ENCODE results near the gene SLITRK3.

SLITRK3 gene

GRCh38 chr3:165191491-165191890 lies 4.7 kb downstream of the SLITRK3 start:
- DNase-seq (ENCODE audit: low read depth): no peak
- no peak overlapping the region for H3K4me3 ChIP-seq (ENCODE audit: low read depth, low read length)

GRCh38 chr3:165188452-165188851 lies 7.7 kb downstream of the SLITRK3 start:
- no peak for DNase-seq (ENCODE audit: low read depth)
- H3K4me3 ChIP-seq (ENCODE audit: low read depth, low read length): no peak overlapping the region
- TF ChIP-seq, protein P1, sequence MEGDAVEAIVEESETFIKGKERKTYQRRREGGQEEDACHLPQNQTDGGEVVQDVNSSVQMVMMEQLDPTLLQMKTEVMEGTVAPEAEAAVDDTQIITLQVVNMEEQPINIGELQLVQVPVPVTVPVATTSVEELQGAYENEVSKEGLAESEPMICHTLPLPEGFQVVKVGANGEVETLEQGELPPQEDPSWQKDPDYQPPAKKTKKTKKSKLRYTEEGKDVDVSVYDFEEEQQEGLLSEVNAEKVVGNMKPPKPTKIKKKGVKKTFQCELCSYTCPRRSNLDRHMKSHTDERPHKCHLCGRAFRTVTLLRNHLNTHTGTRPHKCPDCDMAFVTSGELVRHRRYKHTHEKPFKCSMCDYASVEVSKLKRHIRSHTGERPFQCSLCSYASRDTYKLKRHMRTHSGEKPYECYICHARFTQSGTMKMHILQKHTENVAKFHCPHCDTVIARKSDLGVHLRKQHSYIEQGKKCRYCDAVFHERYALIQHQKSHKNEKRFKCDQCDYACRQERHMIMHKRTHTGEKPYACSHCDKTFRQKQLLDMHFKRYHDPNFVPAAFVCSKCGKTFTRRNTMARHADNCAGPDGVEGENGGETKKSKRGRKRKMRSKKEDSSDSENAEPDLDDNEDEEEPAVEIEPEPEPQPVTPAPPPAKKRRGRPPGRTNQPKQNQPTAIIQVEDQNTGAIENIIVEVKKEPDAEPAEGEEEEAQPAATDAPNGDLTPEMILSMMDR (IDR thresholded peaks at IDR 0.05; ENCODE audit: insufficient read depth, low read depth, low read length, missing control alignments): no peak

More at GRCh38 chr3:165191491-165191890, 4.7 kb downstream of the SLITRK3 start:
- TF ChIP-seq, protein P1 (IDR thresholded peaks at IDR 0.05; ENCODE audit: insufficient read depth, low read depth, low read length, missing control alignments): no peak

GRCh38 chr3:165185707-165186327 lies 10.4 kb downstream of the SLITRK3 start:
- peak; percentile 65 for DNase-seq (ENCODE audit: low read depth)
- TF ChIP-seq, protein P1 (IDR thresholded peaks at IDR 0.05; ENCODE audit: insufficient read depth, low read depth, low read length, missing control alignments): peak; percentile 81
- no peak overlapping the region for H3K4me3 ChIP-seq (ENCODE audit: low read depth, low read length)

DNA sequence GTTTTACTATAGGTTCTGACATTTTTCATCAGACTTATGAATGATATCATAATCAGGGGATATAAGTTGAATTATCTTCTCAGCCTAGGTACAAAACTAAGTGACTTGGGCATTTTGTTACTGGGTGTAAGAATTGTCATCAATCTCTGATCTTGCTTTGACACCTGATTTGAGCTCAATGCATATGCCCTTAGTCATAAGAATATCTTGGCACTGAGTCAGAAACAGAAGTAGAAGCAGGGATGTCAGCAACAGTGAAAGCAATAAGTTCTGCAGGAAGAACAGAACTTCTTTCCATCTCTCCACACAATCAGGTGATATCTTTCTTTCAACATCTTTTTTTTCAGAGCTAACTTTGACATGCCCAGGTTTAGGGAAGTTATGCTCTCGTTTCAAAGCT lies 14.6 kb downstream of the SLITRK3 start:
- no peak overlapping the region for H3K4me3 ChIP-seq (ENCODE audit: low read depth, low read length)
- TF ChIP-seq, protein P1 (IDR thresholded peaks at IDR 0.05; ENCODE audit: insufficient read depth, low read depth, low read length, missing control alignments): no peak
- DNase-seq (ENCODE audit: low read depth): no peak

- no peak overlapping the region for H3K4me3 ChIP-seq (ENCODE audit: low read depth, low read length)
- TF ChIP-seq, protein P1 (IDR thresholded peaks at IDR 0.05; ENCODE audit: insufficient read depth, low read depth, low read length, missing control alignments): no peak
- no peak for DNase-seq (ENCODE audit: low read depth)
Measured at GRCh38 chr3:165170236-165170635, 25.9 kb downstream of the SLITRK3 start.

DNA sequence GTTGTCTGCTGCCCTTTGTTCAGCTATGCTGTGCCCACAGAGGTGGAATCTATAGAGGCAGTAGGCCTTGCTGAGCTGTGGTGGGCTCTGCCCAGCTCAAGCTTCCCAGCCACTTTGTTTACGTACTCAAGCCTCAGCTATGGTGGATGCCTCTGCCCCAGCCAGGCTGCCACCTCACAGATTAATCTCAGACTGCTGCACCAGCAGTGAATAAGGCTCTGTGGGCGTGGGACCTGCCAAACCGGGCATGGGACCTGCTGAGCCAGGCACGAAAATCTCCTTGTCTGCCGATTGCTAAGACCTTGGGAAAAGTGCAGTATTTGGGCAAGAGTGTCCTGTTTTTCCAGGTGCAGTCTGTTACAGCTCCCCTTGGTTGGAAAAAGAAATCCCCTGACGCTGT lies 26.8 kb downstream of the SLITRK3 start:
- no peak for DNase-seq (ENCODE audit: low read depth)
- no peak overlapping the region for H3K4me3 ChIP-seq (ENCODE audit: low read depth, low read length)
- TF ChIP-seq, protein P1 (IDR thresholded peaks at IDR 0.05; ENCODE audit: insufficient read depth, low read depth, low read length, missing control alignments): no peak

- no peak overlapping the region for H3K4me3 ChIP-seq (ENCODE audit: low read depth, low read length)
- TF ChIP-seq, protein P1 (IDR thresholded peaks at IDR 0.05; ENCODE audit: insufficient read depth, low read depth, low read length, missing control alignments): no peak
- DNase-seq (ENCODE audit: low read depth): no peak
Measured at GRCh38 chr3:165162883-165163282, 33.3 kb downstream of the SLITRK3 start.

All from GM12865 (cell line).